A549 (cell line): ENCODE results near the gene HDAC7. TPM values are rescaled to one million over a fixed set of nuclear protein-coding genes. Genes with fewer than 3 reads are reported as not detected.

Experiments used
- ATAC-seq, 2 experiments: fragments of 200-7000 bp in 1 of 2; fragments of >200 bp in 1 of 2; cut with Nextera tagmentation in 1 of 2; cut with Tn5 transposase in 1 of 2; 3 replicates each; pipeline versions ENCODE4 v1.8.0 to v1.9.1; 2018 to 2020; ENCODE audit warnings: mild to moderate bottlenecking in 1 of 2, moderate library complexity in 1 of 2
- CTCF ChIA-PET: fragments of 300-600 bp; sonication (Branson Sonifier 250); formaldehyde crosslinking; extraction: SDS; loops from one replicate; lab custom pipeline; 2021; ENCODE audit warnings: antibody characterized with exemption, inconsistent platforms; lab: Yijun Ruan, JAX
- POLR2A ChIA-PET: fragments of 350-600 bp; formaldehyde crosslinking; extraction: SDS; loops from one replicate; lab custom pipeline; 2021; ENCODE audit warnings: antibody characterized with exemption, inconsistent platforms; lab: Yijun Ruan, JAX
- DNase-seq, 2 experiments: peaks; one replicate each; pipeline versions ENCODE4 v3.0.0 to v3.0.0-alpha.2; 2011 to 2016; ENCODE audit warnings: low read depth in 1 of 2, low spot score in 1 of 2
- FAIRE-seq: peaks from 2 replicates; lab custom pipeline; 2011; peaks lifted over from hg19 to GRCh38; lab: Jason Lieb, UNC
- H3K27ac ChIP-seq, 2 experiments: fragments of >200 bp; sonication (Bioruptor Twin); formaldehyde crosslinking; 3 replicates each; pipeline ENCODE4 v1.5.1; 2016 to 2017
- H3K4me1 ChIP-seq: fragments of >200 bp; sonication (Bioruptor Twin); formaldehyde crosslinking; 3 replicates; pipeline ENCODE4 v1.6.1; 2016
- H3K4me2 ChIP-seq: fragments of >200 bp; sonication (Bioruptor Twin); formaldehyde crosslinking; 3 replicates; pipeline ENCODE4 v1.6.1; 2016
- H3K4me3 ChIP-seq: fragments of >200 bp; sonication (Bioruptor Twin); formaldehyde crosslinking; 3 replicates; pipeline ENCODE4 v1.5.1; 2016
- H3K9me3 ChIP-seq: fragments of >200 bp; sonication (Bioruptor Twin); formaldehyde crosslinking; 3 replicates; pipeline ENCODE4 v1.6.1; 2016
- BHLHE40 ChIP-seq: IDR thresholded peaks from 2 replicates; pipeline ENCODE4 v1.6.1; 2012; ENCODE audit warnings: low read depth, low read length, inconsistent platforms
- CBX2 ChIP-seq: fragments of 200-600 bp; sonication (generic); IDR thresholded peaks from 2 replicates; pipeline ENCODE4 v1.6.1; 2016; ENCODE audit warnings: low read depth, mild to moderate bottlenecking, borderline replicate concordance
- CBX8 ChIP-seq: fragments of 200-600 bp; sonication (generic); IDR thresholded peaks from 2 replicates; pipeline ENCODE4 v1.6.1; 2016
- CHD4 ChIP-seq: fragments of 200-600 bp; sonication (generic); IDR thresholded peaks from 2 replicates; pipeline ENCODE4 v1.6.1; 2016; ENCODE audit warnings: antibody characterized with exemption, mild to moderate bottlenecking, borderline replicate concordance
- EHF ChIP-seq: fragments of 250-450 bp; sonication (Bioruptor Pico); IDR thresholded peaks from 2 replicates; pipeline ENCODE4 v1.5.0; 2020; ENCODE audit warnings: mild to moderate bottlenecking
- EP300 ChIP-seq, 2 experiments: fragments of >200 bp; sonication (Bioruptor Twin); formaldehyde crosslinking; IDR thresholded peaks; 2 replicates in 1 of 2; 3 replicates in 1 of 2; pipeline ENCODE4 v1.6.1; 2016 to 2017
- ESRRA ChIP-seq: fragments of 150-350 bp; IDR thresholded peaks from 2 replicates; pipeline ENCODE4 v1.6.1; 2014; ENCODE audit warnings: mild to moderate bottlenecking, low read length, borderline replicate concordance
- FOSL2 ChIP-seq, 2 experiments: fragments of 450-650 bp in 1 of 2; fragments of >200 bp in 1 of 2; sonication (Bioruptor Twin) in 1 of 2; formaldehyde crosslinking; IDR thresholded peaks; 2 replicates each; pipeline versions ENCODE4 v1.5.0 to v1.6.1; 2016 to 2020; ENCODE audit warnings: mild to moderate bottlenecking in 1 of 2, moderate library complexity in 1 of 2
- FOXS1 ChIP-seq: fragments of 250-450 bp; sonication (Bioruptor Pico); IDR thresholded peaks from 2 replicates; pipeline ENCODE4 v1.5.0; 2020; ENCODE audit warnings: mild to moderate bottlenecking, moderate library complexity
- GATA3 ChIP-seq: IDR thresholded peaks from 2 replicates; pipeline ENCODE4 v1.6.1; 2012; ENCODE audit warnings: borderline replicate concordance
- HEYL ChIP-seq: fragments of 250-450 bp; sonication (Bioruptor Pico); IDR thresholded peaks from 2 replicates; pipeline ENCODE4 v1.8.0; 2021; ENCODE audit warnings: mild to moderate bottlenecking, moderate library complexity
- HOXA7 ChIP-seq: fragments of 250-450 bp; sonication (Bioruptor Pico); IDR thresholded peaks from 2 replicates; pipeline ENCODE4 v1.5.0; 2020; ENCODE audit warnings: mild to moderate bottlenecking, moderate library complexity
- HOXB13 ChIP-seq: fragments of 250-450 bp; sonication (Bioruptor Pico); IDR thresholded peaks from 2 replicates; pipeline ENCODE4 v1.5.0; 2020; ENCODE audit warnings: low read depth, mild to moderate bottlenecking, moderate library complexity
- HOXB5 ChIP-seq: fragments of 250-450 bp; sonication (Bioruptor Pico); IDR thresholded peaks from 2 replicates; pipeline ENCODE4 v1.5.0; 2020; ENCODE audit warnings: mild to moderate bottlenecking, moderate library complexity
- JUNB ChIP-seq: fragments of >200 bp; sonication (Bioruptor Twin); formaldehyde crosslinking; IDR thresholded peaks from 2 replicates; pipeline ENCODE4 v1.6.1; 2016
- MYC ChIP-seq: IDR thresholded peaks from 2 replicates; pipeline ENCODE4 v1.6.1; 2012; ENCODE audit warnings: mild to moderate bottlenecking, inconsistent platforms, low read length, improper control_type of control experiment, borderline replicate concordance
- NFE2L2 ChIP-seq: fragments of 150-350 bp; conservative IDR thresholded peaks from 2 replicates; pipeline ENCODE4 v1.6.1; 2014; ENCODE audit warnings: low read length
- NPAS2 ChIP-seq: fragments of 250-450 bp; sonication (Bioruptor Pico); IDR thresholded peaks from 2 replicates; pipeline ENCODE4 v1.8.0; 2022; ENCODE audit warnings: mild to moderate bottlenecking, moderate library complexity, borderline replicate concordance
- NR3C1 ChIP-seq: fragments of >200 bp; sonication (Bioruptor Twin); formaldehyde crosslinking; IDR thresholded peaks from 3 replicates; pipeline ENCODE4 v1.6.1; 2017
- POLR2AphosphoS2 ChIP-seq: conservative IDR thresholded peaks from 2 replicates; pipeline ENCODE4 v1.6.1; 2012; ENCODE audit warnings: low read length, improper control_type of control experiment, inconsistent platforms
- RAD21 ChIP-seq, 2 experiments: fragments of >200 bp in 1 of 2; sonication (Bioruptor Twin) in 1 of 2; formaldehyde crosslinking in 1 of 2; IDR thresholded peaks in 1 of 2; conservative IDR thresholded peaks in 1 of 2; 2 replicates in 1 of 2; 3 replicates in 1 of 2; pipeline ENCODE4 v1.6.1; 2012 to 2018; ENCODE audit warnings: inconsistent platforms in 1 of 2
- RARB ChIP-seq: fragments of 250-450 bp; sonication (Bioruptor Pico); IDR thresholded peaks from 2 replicates; pipeline ENCODE4 v1.8.0; 2021; ENCODE audit warnings: mild to moderate bottlenecking, moderate library complexity
- RCOR1 ChIP-seq: fragments of 150-350 bp; IDR thresholded peaks from 2 replicates; pipeline ENCODE4 v1.6.1; 2014; ENCODE audit warnings: antibody characterized with exemption, low read length, low read depth
- RNF2 ChIP-seq: fragments of 200-600 bp; sonication (generic); IDR thresholded peaks from 2 replicates; pipeline ENCODE4 v1.6.1; 2016; ENCODE audit warnings: low read depth, mild to moderate bottlenecking, antibody characterized with exemption, moderate library complexity, borderline replicate concordance
- SMC3 ChIP-seq: fragments of >200 bp; sonication (Bioruptor Twin); formaldehyde crosslinking; IDR thresholded peaks from 3 replicates; pipeline ENCODE4 v1.6.1; 2018; ENCODE audit warnings: inconsistent platforms
- SREBF2 ChIP-seq: fragments of 450-650 bp; IDR thresholded peaks from 2 replicates; pipeline ENCODE4 v1.6.1; 2014; ENCODE audit warnings: mild to moderate bottlenecking, moderate library complexity
- TFCP2L1 ChIP-seq: fragments of 250-450 bp; sonication (Bioruptor Pico); IDR thresholded peaks from 2 replicates; pipeline ENCODE4 v1.5.0; 2021; ENCODE audit warnings: mild to moderate bottlenecking
- TP53 ChIP-seq: fragments of 250-450 bp; sonication (Bioruptor Pico); IDR thresholded peaks from 2 replicates; pipeline ENCODE4 v1.5.0; 2021; ENCODE audit warnings: mild to moderate bottlenecking, moderate library complexity
- ZC3H11A ChIP-seq: fragments of 450-650 bp; IDR thresholded peaks from 2 replicates; pipeline ENCODE4 v1.6.1; 2014; ENCODE audit warnings: antibody characterized with exemption, mild to moderate bottlenecking
- ZSCAN20 ChIP-seq: fragments of 250-450 bp; sonication (Bioruptor Pico); IDR thresholded peaks from 2 replicates; pipeline ENCODE4 v1.8.0; 2022; ENCODE audit warnings: mild to moderate bottlenecking, moderate library complexity
- WGBS: methylation state at CpG from one replicate; pipeline ENCODE4 v1.1.6; 2017; ENCODE audit errors: missing lambda C conversion rate; 5-methylcytosine and 5-hydroxymethylcytosine counted together
- polyA plus RNA-seq, 4 experiments: library from polyadenylated mRNA; depleted of rRNA in 3 of 4; stranded (reverse); fragments of >200 nt; fragmentation: RNase III in 1 of 4; extraction: RNeasy Plus Mini Kit Qiagen cat#74134 plus additional on column Dnase treatment in 1 of 4; gene quantifications; 2 replicates in 3 of 4; 3 replicates in 1 of 4; pipeline ENCODE4 v1.2.3, GENCODE V29; 2011 to 2017
- TF ChIP-seq, protein P1 (sequence below): fragments of 150-350 bp; IDR thresholded peaks from 2 replicates; pipeline ENCODE4 v1.6.1; 2014; ENCODE audit warnings: low read depth, mild to moderate bottlenecking, low read length
- TF ChIP-seq, protein P2 (sequence below): fragments of 450-650 bp; IDR thresholded peaks from 2 replicates; pipeline ENCODE4 v1.6.1; 2014; ENCODE audit warnings: antibody characterized with exemption
- TF ChIP-seq, protein P3 (sequence below): fragments of 250-450 bp; sonication (Bioruptor Pico); IDR thresholded peaks from 2 replicates; pipeline ENCODE4 v1.5.0; 2020; ENCODE audit warnings: low read depth, mild to moderate bottlenecking, moderate library complexity
- TF ChIP-seq, protein P4 (sequence below): IDR thresholded peaks from 2 replicates; pipeline ENCODE4 v1.6.1; 2012
- TF ChIP-seq, protein P5 (sequence below): IDR thresholded peaks from 2 replicates; pipeline ENCODE4 v1.6.1; 2012; ENCODE audit warnings: low read depth, borderline replicate concordance
- TF ChIP-seq, protein P6 (sequence below): IDR thresholded peaks from 2 replicates; pipeline ENCODE4 v1.6.1; 2012
- TF ChIP-seq, protein P7 (sequence below): fragments of >200 bp; sonication (Bioruptor Twin); formaldehyde crosslinking; IDR thresholded peaks from 2 replicates; pipeline ENCODE4 v1.6.1; 2016

The HDAC7 gene
- polyA plus RNA-seq, 2 of the 4 experiments (the other 2 are of a cell fraction): 17.2 to 36.0 TPM

DNA sequence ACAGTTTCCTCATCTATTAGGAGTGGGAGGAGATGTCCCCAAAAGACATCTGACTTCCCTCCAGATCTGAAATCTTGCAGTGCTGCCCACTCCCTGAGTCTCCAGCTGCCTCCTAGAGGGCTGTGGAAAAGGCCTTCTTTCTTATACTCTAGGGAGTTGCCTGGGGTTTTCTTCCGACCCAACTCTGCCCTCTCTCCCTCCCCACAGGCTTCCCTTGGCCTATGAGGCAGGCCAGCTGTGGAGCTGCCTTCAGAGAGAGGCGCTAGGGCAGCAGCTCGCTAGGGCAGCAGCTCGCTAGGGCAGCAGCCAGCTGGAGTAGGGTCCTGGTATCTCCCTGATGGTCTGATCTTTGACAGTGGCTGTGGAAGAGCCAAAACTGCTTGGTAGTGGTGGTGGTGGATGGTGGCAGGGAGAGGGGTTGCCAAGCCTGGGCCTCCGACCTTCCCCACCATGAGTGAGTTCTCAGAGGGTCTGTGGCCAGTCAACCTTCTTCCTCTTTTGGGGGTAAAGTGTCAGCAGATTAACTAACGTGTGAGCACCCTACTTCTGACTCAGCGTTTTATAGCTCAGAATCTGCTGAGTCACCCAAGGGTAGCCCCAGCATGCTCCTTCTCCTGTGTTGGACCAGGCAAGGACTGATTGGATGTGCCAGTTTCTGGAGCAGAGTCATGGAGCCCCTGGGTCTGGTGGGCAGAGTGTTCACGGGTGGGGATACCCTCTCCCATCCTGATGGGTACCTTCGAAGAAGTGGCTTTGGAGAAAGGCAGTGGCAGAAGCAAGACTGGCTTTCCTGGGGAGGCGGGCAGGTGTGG lies 44.4 kb downstream of the HDAC7 start:
- H3K27ac ChIP-seq: peak overlapping the region; percentile 84 to 96
- peak overlapping the region; percentile 79; the same call in 2 of the 3 replicates for H3K4me3 ChIP-seq
- no peak for ATAC-seq
- peaks cover 59% of the 10 kb centered on the region for H3K4me1 ChIP-seq
- 77% methylated on average over 10 of the region's 10 CpGs for WGBS
- peak overlapping the region; percentile 74 for H3K4me2 ChIP-seq
- ChIA-PET CTCF (interaction anchor here (2.5 to 59.0 kb wide), 7 partner anchors 6 to 64 kb away, joined by 10 to 1532 read pairs (median 117); partner anchors contain the start of genes ENDOU, RAPGEF3, RPAP3 and SLC48A1), POLR2A (no interaction called here)
- no peak for FAIRE-seq
- H3K9me3 ChIP-seq: no peaks in the 10 kb centered on the region
- DNase-seq: peak in 1 of 2 experiments; percentile 54
- TF ChIP-seq, protein P1, sequence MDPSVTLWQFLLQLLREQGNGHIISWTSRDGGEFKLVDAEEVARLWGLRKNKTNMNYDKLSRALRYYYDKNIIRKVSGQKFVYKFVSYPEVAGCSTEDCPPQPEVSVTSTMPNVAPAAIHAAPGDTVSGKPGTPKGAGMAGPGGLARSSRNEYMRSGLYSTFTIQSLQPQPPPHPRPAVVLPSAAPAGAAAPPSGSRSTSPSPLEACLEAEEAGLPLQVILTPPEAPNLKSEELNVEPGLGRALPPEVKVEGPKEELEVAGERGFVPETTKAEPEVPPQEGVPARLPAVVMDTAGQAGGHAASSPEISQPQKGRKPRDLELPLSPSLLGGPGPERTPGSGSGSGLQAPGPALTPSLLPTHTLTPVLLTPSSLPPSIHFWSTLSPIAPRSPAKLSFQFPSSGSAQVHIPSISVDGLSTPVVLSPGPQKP: no peak
- TF ChIP-seq, protein P2, sequence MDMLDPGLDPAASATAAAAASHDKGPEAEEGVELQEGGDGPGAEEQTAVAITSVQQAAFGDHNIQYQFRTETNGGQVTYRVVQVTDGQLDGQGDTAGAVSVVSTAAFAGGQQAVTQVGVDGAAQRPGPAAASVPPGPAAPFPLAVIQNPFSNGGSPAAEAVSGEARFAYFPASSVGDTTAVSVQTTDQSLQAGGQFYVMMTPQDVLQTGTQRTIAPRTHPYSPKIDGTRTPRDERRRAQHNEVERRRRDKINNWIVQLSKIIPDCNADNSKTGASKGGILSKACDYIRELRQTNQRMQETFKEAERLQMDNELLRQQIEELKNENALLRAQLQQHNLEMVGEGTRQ: no peak
- TF ChIP-seq RCOR1: no peak
- no peak for TF ChIP-seq RNF2
- TF ChIP-seq RAD21 (conservative IDR thresholded peaks at IDR 0.05 in 1 of 2, IDR thresholded peaks at IDR 0.05 in 1 of 2): no peak
- TF ChIP-seq SREBF2: no peak
- TF ChIP-seq ZC3H11A: no peak
- TF ChIP-seq, protein P3, sequence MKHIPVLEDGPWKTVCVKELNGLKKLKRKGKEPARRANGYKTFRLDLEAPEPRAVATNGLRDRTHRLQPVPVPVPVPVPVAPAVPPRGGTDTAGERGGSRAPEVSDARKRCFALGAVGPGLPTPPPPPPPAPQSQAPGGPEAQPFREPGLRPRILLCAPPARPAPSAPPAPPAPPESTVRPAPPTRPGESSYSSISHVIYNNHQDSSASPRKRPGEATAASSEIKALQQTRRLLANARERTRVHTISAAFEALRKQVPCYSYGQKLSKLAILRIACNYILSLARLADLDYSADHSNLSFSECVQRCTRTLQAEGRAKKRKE (CRISPR knock-in tag): no peak
- no peak for TF ChIP-seq ZSCAN20
- TF ChIP-seq CBX2: no peak
- no peak for TF ChIP-seq POLR2AphosphoS2
- TF ChIP-seq HOXA7 (CRISPR knock-in tag): no peak
- TF ChIP-seq, protein P4, sequence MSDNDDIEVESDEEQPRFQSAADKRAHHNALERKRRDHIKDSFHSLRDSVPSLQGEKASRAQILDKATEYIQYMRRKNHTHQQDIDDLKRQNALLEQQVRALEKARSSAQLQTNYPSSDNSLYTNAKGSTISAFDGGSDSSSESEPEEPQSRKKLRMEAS: peak; percentile 58
- TF ChIP-seq CHD4: no peak
- TF ChIP-seq TP53: no peak
- no peak for TF ChIP-seq NPAS2 (CRISPR knock-in tag)
- TF ChIP-seq MYC: no peak
- TF ChIP-seq FOXS1 (CRISPR knock-in tag): 0 out of 2 replicates have a peak, but pooled peaks have one; percentile 49
- peak; percentile 99 for TF ChIP-seq NFE2L2
- TF ChIP-seq TFCP2L1 (CRISPR knock-in tag): no peak; the same call in 1 of the 2 replicates
- no peak for TF ChIP-seq ESRRA
- 0 out of 2 replicates have a peak, but pooled peaks have one; percentile 35 for TF ChIP-seq HOXB5
- no peak for TF ChIP-seq RARB
- TF ChIP-seq EHF (CRISPR knock-in tag): peak; percentile 69; the same call in 1 of the 2 replicates
- no peak for TF ChIP-seq JUNB
- TF ChIP-seq NR3C1: no peak
- TF ChIP-seq SMC3: no peak
- TF ChIP-seq EP300 (IDR thresholded peaks at IDR 0.05): no peak
- no peak for TF ChIP-seq HEYL
- TF ChIP-seq, protein P5, sequence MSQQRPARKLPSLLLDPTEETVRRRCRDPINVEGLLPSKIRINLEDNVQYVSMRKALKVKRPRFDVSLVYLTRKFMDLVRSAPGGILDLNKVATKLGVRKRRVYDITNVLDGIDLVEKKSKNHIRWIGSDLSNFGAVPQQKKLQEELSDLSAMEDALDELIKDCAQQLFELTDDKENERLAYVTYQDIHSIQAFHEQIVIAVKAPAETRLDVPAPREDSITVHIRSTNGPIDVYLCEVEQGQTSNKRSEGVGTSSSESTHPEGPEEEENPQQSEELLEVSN: peak; percentile 36; the same call in 1 of the 2 replicates
- TF ChIP-seq GATA3: no peak
- TF ChIP-seq, protein P6, sequence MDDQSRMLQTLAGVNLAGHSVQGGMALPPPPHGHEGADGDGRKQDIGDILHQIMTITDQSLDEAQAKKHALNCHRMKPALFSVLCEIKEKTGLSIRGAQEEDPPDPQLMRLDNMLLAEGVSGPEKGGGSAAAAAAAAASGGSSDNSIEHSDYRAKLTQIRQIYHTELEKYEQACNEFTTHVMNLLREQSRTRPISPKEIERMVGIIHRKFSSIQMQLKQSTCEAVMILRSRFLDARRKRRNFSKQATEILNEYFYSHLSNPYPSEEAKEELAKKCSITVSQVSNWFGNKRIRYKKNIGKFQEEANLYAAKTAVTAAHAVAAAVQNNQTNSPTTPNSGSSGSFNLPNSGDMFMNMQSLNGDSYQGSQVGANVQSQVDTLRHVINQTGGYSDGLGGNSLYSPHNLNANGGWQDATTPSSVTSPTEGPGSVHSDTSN: no peak
- TF ChIP-seq, protein P7, sequence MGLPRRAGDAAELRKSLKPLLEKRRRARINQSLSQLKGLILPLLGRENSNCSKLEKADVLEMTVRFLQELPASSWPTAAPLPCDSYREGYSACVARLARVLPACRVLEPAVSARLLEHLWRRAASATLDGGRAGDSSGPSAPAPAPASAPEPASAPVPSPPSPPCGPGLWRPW: no peak
- no peak for TF ChIP-seq CBX8
- TF ChIP-seq BHLHE40: no peak
- TF ChIP-seq HOXB13 (CRISPR knock-in tag): peak; percentile 73; the same call in 1 of the 2 replicates
- TF ChIP-seq FOSL2 (IDR thresholded peaks at IDR 0.05): no peak
- TF ChIP-seq FOSL2 (CRISPR knock-in tag; IDR thresholded peaks at IDR 0.05): peak; percentile 64
